K562 (cell line): ENCODE results near the gene URGCP. TPM values are rescaled to one million over a fixed set of nuclear protein-coding genes. Genes with fewer than 3 reads are reported as not detected.

Experiments used
- ATAC-seq: fragments of 200-7000 bp; cut with Tn5 transposase; 3 replicates; pipeline ENCODE4 v1.9.1; 2020; ENCODE audit warnings: moderate library complexity
- BruUV-seq: library from RNA; stranded (reverse); fragments of 400-500 nt; replicated peaks from 2 replicates; lab custom pipeline; 2021; lab: Mats Ljungman, UMichigan
- CTCF ChIA-PET: fragments of 300-600 bp; formaldehyde crosslinking; extraction: SDS; loops from one replicate; lab custom pipeline; 2021; ENCODE audit warnings: low intra/inter-chr PET ratio; lab: Yijun Ruan, JAX
- POLR2A ChIA-PET: fragments of 300-600, 350-650 bp; sonication (Branson Sonifier 250); formaldehyde crosslinking; extraction: SDS; loops from one replicate; lab custom pipeline; 2021; ENCODE audit warnings: antibody characterized with exemption, inconsistent platforms; lab: Yijun Ruan, JAX
- DNase-seq, 4 experiments: peaks; one replicate each; pipeline versions ENCODE4 v3.0.0 to v3.0.0-alpha.2; 2011 to 2018; ENCODE audit warnings: low spot score in 3 of 4, mixed read lengths in 3 of 4; ENCODE audit errors: extremely low read depth in 1 of 4
- FAIRE-seq: peaks from 2 replicates; lab custom pipeline; 2011; peaks lifted over from hg19 to GRCh38; lab: Jason Lieb, UNC
- H2AFZ ChIP-seq: 2 replicates; pipeline ENCODE4 v1.6.0; 2011; ENCODE audit warnings: low read depth, low read length, control low read depth, inconsistent platforms
- H3K27ac ChIP-seq: fragments of 200-600 bp; 3 replicates; pipeline ENCODE4 v1.8.0; 2011; ENCODE audit warnings: low read depth, mild to moderate bottlenecking, control low read depth, inconsistent platforms, low read length, moderate library complexity, mixed read lengths; ENCODE audit errors: extremely low read depth
- H3K27me3 ChIP-seq, 2 experiments: fragments of 300-600 bp in 1 of 2; 2 replicates in 1 of 2; 3 replicates in 1 of 2; pipeline versions ENCODE4 v1.6.0 to v1.8.0; 2011; ENCODE audit warnings: inconsistent platforms in 2 of 2, low read length in 2 of 2, mild to moderate bottlenecking in 1 of 2, mixed read lengths in 1 of 2, moderate library complexity in 1 of 2; ENCODE audit not compliant: control insufficient read depth in 2 of 2, insufficient read depth in 2 of 2
- H3K36me3 ChIP-seq: fragments of 300-600 bp; 3 replicates; pipeline ENCODE4 v1.8.0; 2011; ENCODE audit warnings: mild to moderate bottlenecking, low read length, inconsistent platforms; ENCODE audit not compliant: control insufficient read depth, insufficient read depth
- H3K4me1 ChIP-seq, 2 experiments: fragments of 200-600 bp in 1 of 2; replicated peaks in 1 of 2; 2 replicates in 1 of 2; 3 replicates in 1 of 2; pipeline versions ENCODE4 v1.5.1 to v1.8.0; 2011; ENCODE audit warnings: inconsistent platforms in 2 of 2, low read length in 2 of 2, mild to moderate bottlenecking in 1 of 2, mixed read lengths in 1 of 2, moderate library complexity in 1 of 2; ENCODE audit not compliant: control insufficient read depth in 2 of 2, insufficient read depth in 2 of 2
- H3K4me2 ChIP-seq: 2 replicates; pipeline ENCODE4 v1.6.1; 2011; ENCODE audit warnings: low read length, control low read depth, inconsistent platforms, mixed read lengths; ENCODE audit not compliant: insufficient read depth
- H3K4me3 ChIP-seq: fragments of 200-600 bp; sonication (generic), shearing (Covaris generic); 2 replicates; pipeline ENCODE4 v1.5.1; 2016; ENCODE audit warnings: control low read depth, inconsistent platforms
- H3K79me2 ChIP-seq: fragments of 200-600 bp; 3 replicates; pipeline ENCODE4 v1.8.0; 2011; ENCODE audit warnings: low read length, inconsistent platforms; ENCODE audit not compliant: control insufficient read depth, insufficient read depth
- H3K9ac ChIP-seq, 2 experiments: 2 replicates each; pipeline versions ENCODE4 v1.6.0 to v1.6.1; 2011; ENCODE audit warnings: low read depth in 2 of 2, low read length in 2 of 2, control low read depth in 1 of 2, inconsistent platforms in 1 of 2, mild to moderate bottlenecking in 1 of 2, mixed read lengths in 1 of 2; ENCODE audit not compliant: insufficient read depth in 1 of 2
- H3K9me1 ChIP-seq: one replicate; pipeline ENCODE4 v1.6.0; 2011; ENCODE audit warnings: inconsistent platforms, mild to moderate bottlenecking, low read length, moderate library complexity; ENCODE audit not compliant: control insufficient read depth, insufficient read depth
- H3K9me3 ChIP-seq: replicated peaks from 2 replicates; pipeline ENCODE4 v1.5.1; 2011; ENCODE audit warnings: low read depth, low read length, inconsistent platforms; ENCODE audit not compliant: control insufficient read depth, insufficient read depth
- H4K20me1 ChIP-seq: replicated peaks from 2 replicates; pipeline ENCODE4 v1.6.1; 2011; ENCODE audit warnings: low read length, inconsistent platforms, mixed read lengths; ENCODE audit not compliant: control insufficient read depth, insufficient read depth
- HDAC1 ChIP-seq, 2 experiments: fragments of 450-650 bp; IDR thresholded peaks; 2 replicates each; pipeline ENCODE4 v1.6.1; 2016 to 2017; ENCODE audit warnings: inconsistent platforms in 1 of 2, mild to moderate bottlenecking in 1 of 2, moderate library complexity in 1 of 2
- MITF ChIP-seq: IDR thresholded peaks from 2 replicates; pipeline ENCODE4 v1.6.1; 2014; ENCODE audit warnings: antibody characterized with exemption
- MNT ChIP-seq, 2 experiments: fragments of 450-650 bp; conservative IDR thresholded peaks; 2 replicates each; pipeline ENCODE4 v1.6.1; 2017; ENCODE audit warnings: mild to moderate bottlenecking in 2 of 2, moderate library complexity in 2 of 2
- NCOA4 ChIP-seq: fragments of 450-650 bp; IDR thresholded peaks from 2 replicates; pipeline ENCODE4 v1.6.1; 2018; ENCODE audit warnings: mild to moderate bottlenecking; ENCODE audit not compliant: partially characterized antibody
- PRDM10 ChIP-seq: fragments of 450-650 bp; IDR thresholded peaks from 2 replicates; pipeline ENCODE4 v1.6.1; 2018; ENCODE audit not compliant: partially characterized antibody
- ZBED1 ChIP-seq: IDR thresholded peaks from 2 replicates; pipeline ENCODE4 v1.6.1; 2014
- WGBS: fragments of 100-300 bp; shearing (Covaris generic); methylation state at CpG from one replicate; pipeline ENCODE4 v1.1.6; 2016; ENCODE audit warnings: low coverage, mixed read lengths; ENCODE audit not compliant: insufficient coverage; ENCODE audit errors: missing lambda C conversion rate; 5-methylcytosine and 5-hydroxymethylcytosine counted together
- in situ Hi-C: fragments of 300-500 bp; cut with MboI; formaldehyde crosslinking; loops from 4 replicates; pipeline ENCODE4 v1.15.0; 2018; ENCODE audit warnings: inconsistent platforms, mixed read lengths
- intact Hi-C: fragments of 100-400 bp; cut with micrococcal nuclease; formaldehyde crosslinking; loops from 2 replicates; pipeline ENCODE4 v1.14.2; 2022
- polyA plus RNA-seq, 8 experiments: library from polyadenylated mRNA; depleted of rRNA in 4 of 8; stranded (reverse) in 5 of 8; unstranded in 3 of 8; fragments of >200 nt; fragmentation: Nextera tagmentation in 2 of 8; fragmentation: Illumina TruSeq in 1 of 8; extraction: Ambion mirVana in 2 of 8; extraction: Trizol in 1 of 8; gene quantifications; 2 replicates each; pipeline versions ENCODE4 v1.2.1 to v1.2.3, GENCODE V29; 2011 to 2014; ENCODE audit warnings: inconsistent platforms in 1 of 8, missing spikeins in 1 of 8
- total RNA-seq, 7 experiments: library from RNA; depleted of rRNA in 6 of 7; stranded (reverse); fragments of >200 nt in 6 of 7; fragmentation: Illumina TruSeq in 2 of 7; extraction: Trizol in 2 of 7; gene quantifications; 2 replicates each; pipeline versions ENCODE4 v1.2.1 to v1.2.3, GENCODE V29; 2011 to 2021; ENCODE audit warnings: low replicate concordance in 1 of 7

URGCP gene
- total and polyA plus RNA-seq, 9 of the 15 experiments (the other 6 are each of a cell fraction or from before 2014, with no cell fraction given) = 1.7 to 25.8 (median 12.5) TPM

GRCh38 chr7:43868681-43869005 is 37.8 kb downstream of the URGCP start:
- H3K9ac ChIP-seq = peak overlapping the region; percentile 74 to 98
- peaks cover 28% of the 10 kb centered on the region for H3K36me3 ChIP-seq
- H3K4me3 ChIP-seq = peak overlapping the region; percentile 71
- H4K20me1 ChIP-seq = no peaks in the 10 kb centered on the region
- H3K27me3 ChIP-seq = no peaks in the 10 kb centered on the region
- H3K79me2 ChIP-seq = peaks cover 17% of the 10 kb centered on the region
- TSS peak; percentile 74 for BruUV-seq
- 0% methylated on average over 6 of the region's 6 CpGs for WGBS
- H3K4me2 ChIP-seq = peak overlapping the region; percentile 94
- H3K4me1 ChIP-seq = peaks cover 19 to 29% of the 10 kb centered on the region in 2 experiments; a peak in 3 of 5 replicates
- no peak for DNase-seq
- POLR2A ChIA-PET = interaction anchor here (1.0 to 1.2 kb wide), 2 partner anchors 10 to 16 kb away, joined by 3 read pairs; no protein-coding TSS in a partner anchor
- in situ Hi-C loops = no loop called here
- H3K9me1 ChIP-seq = no peaks in the 10 kb centered on the region
- CTCF ChIA-PET = no interaction called here
- H2AFZ ChIP-seq = peak overlapping the region; percentile 79
- H3K9me3 ChIP-seq = no peaks in the 10 kb centered on the region; the same call in 1 of the 2 replicates
- no peak for FAIRE-seq
- intact Hi-C loops = no loop called here
- ATAC-seq = no peak; the same call in 2 of the 3 replicates
- peak overlapping the region; percentile 75 for H3K27ac ChIP-seq
- TF ChIP-seq NCOA4 (no peak), MNT (conservative IDR thresholded peaks at IDR 0.05) (peak; percentile 69 to 77), PRDM10 (peak; percentile 31), HDAC1 (IDR thresholded peaks at IDR 0.05) (peak in 1 of 2 experiments; percentile 8; a peak in 1 of 4 replicates), ZBED1 (no peak), MITF (no peak)
